ENCODE results near the gene LRMDA. TPM values are rescaled to one million over a fixed set of nuclear protein-coding genes. Genes with fewer than 3 reads are reported as not detected.

The LRMDA gene
- total RNA-seq, 5 donors from 2014 or later (not counting 1 experiment from before 2014, with no cell fraction given) = 0.30 to 1.2 TPM; not detected in 3

DNA sequence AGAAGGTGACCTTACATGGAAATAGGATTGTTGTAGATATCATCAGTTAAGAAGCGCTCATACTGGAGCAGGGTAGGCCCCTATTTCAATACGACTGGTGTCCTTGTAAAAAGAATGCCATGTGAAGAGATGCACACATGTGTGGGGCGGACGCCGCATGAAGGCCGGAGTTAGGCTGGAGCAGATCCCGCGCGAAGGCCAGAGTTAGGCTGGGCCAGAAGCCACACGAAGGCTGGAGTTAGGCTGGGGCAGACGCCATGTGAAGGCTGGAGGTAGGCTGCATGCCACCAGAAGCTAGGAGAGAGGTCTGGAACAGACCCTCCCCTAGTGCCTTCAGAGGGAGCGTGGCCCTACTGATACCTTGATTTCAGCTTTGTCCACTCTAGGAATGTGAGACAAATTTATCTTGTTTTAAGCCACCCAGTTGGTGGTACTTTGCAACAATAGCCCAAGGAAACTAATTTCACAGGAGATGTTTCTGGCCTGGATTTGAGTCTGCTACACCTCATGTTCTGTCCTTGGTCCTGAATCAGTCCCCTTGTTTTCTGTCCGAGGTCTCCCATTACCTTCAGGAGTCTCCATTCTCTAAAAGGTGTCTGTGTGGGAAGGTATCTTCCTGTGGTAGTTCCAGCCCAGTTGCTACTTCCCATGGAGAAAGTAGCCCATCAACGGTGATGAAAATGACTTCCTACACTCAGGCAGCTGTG lies 585.8 kb downstream of the LRMDA start:
- H3K4me1 Mint-ChIP-seq = no peaks in the 10 kb centered on the region
- H3K9me3 Mint-ChIP-seq = no peaks in the 10 kb centered on the region
- no peaks in the 10 kb centered on the region for H3K36me3 Mint-ChIP-seq
- Histone ChIP-seq H3K36me3 (ENCODE audit: control insufficient read depth in 2 of 2, extremely low read depth in 1 of 2, insufficient read depth in 1 of 2, low read length in 1 of 2) (no peaks in the 10 kb centered on the region), H3K27me3 (replicated peaks in 1 of 2; ENCODE audit: control insufficient read depth in 2 of 2, extremely low read depth in 1 of 2, insufficient read depth in 2 of 2, low read length in 1 of 2) (peaks cover 0 to 3% of the 10 kb centered on the region in 2 experiments), H3K4me3 (ENCODE audit: control insufficient read depth in 1 of 2, extremely low read depth in 1 of 2, low read length in 1 of 2) (no peak overlapping the region), H3K9me3 (no peaks in the 10 kb centered on the region), H3K4me1 (ENCODE audit: control insufficient read depth in 1 of 2, extremely low read depth in 1 of 2, insufficient read depth in 2 of 2, low read length in 2 of 2) (no peaks in the 10 kb centered on the region), H3K27ac (ENCODE audit: low read length) (no peak overlapping the region)
- ATAC-seq (replicated peaks in 1 of 4) (no peak), DNase-seq (no peak)
- H3K27me3 Mint-ChIP-seq = no peaks in the 10 kb centered on the region
- no peak overlapping the region for H3K27ac Mint-ChIP-seq
- WGBS (ENCODE audit: insufficient coverage) = 92% methylated on average over 12 of the region's 14 CpGs
- ChIA-PET CTCF (no interaction called here), POLR2A (no interaction called here)
- H3K4me3 Mint-ChIP-seq = no peak overlapping the region

DNA sequence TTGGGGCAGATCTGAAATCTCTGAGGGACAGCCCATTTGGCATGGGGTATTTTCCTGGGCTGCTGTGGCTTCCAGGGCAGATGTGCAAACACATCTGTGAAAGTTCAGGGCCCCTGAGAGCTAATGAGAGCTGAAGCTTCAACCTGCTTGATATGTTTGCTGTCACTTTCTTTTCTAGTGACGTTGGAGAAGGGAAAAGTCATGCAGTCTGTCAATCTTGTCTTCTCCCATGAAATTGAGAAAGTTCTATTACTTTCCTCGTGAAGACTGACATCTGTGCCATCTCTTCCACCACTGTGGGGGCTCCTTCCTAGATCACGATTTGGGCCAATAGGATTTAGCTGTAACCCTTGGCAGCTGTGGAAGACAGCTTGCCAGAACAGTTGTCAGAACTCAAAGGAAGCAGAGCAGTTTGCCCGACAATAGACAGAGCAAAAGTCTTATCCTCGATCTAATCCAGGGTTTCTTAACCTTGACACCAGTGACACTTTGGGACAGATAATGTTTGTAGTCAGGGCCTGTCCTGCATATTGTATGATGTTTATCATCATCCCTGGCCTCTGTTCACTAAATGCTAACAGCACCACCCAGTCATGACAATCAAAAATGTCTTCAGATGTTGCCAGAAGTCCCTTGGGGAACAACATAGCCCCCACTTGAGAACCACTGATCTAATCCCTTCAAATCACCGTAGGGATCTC lies 586.5 kb downstream of the LRMDA start:
- Histone ChIP-seq H3K4me3 (ENCODE audit: control insufficient read depth in 1 of 2, extremely low read depth in 1 of 2, low read length in 1 of 2) (no peak overlapping the region), H3K4me1 (ENCODE audit: control insufficient read depth in 1 of 2, extremely low read depth in 1 of 2, insufficient read depth in 2 of 2, low read length in 2 of 2) (no peaks in the 10 kb centered on the region), H3K27ac (ENCODE audit: low read length) (no peak overlapping the region), H3K9me3 (no peaks in the 10 kb centered on the region), H3K27me3 (replicated peaks in 1 of 2; ENCODE audit: control insufficient read depth in 2 of 2, extremely low read depth in 1 of 2, insufficient read depth in 2 of 2, low read length in 1 of 2) (peaks cover 0 to 3% of the 10 kb centered on the region in 2 experiments), H3K36me3 (ENCODE audit: control insufficient read depth in 2 of 2, extremely low read depth in 1 of 2, insufficient read depth in 1 of 2, low read length in 1 of 2) (no peaks in the 10 kb centered on the region)
- WGBS (ENCODE audit: insufficient coverage) = 75% methylated on average over 2 of the region's 6 CpGs
- ChIA-PET CTCF (no interaction called here), POLR2A (no interaction called here)
- no peak overlapping the region for H3K27ac Mint-ChIP-seq
- H3K4me3 Mint-ChIP-seq = no peak overlapping the region
- DNase-seq (no peak), ATAC-seq (replicated peaks in 1 of 4) (no peak)
- H3K9me3 Mint-ChIP-seq = no peaks in the 10 kb centered on the region
- no peaks in the 10 kb centered on the region for H3K36me3 Mint-ChIP-seq
- no peaks in the 10 kb centered on the region for H3K27me3 Mint-ChIP-seq
- H3K4me1 Mint-ChIP-seq = no peaks in the 10 kb centered on the region

DNA sequence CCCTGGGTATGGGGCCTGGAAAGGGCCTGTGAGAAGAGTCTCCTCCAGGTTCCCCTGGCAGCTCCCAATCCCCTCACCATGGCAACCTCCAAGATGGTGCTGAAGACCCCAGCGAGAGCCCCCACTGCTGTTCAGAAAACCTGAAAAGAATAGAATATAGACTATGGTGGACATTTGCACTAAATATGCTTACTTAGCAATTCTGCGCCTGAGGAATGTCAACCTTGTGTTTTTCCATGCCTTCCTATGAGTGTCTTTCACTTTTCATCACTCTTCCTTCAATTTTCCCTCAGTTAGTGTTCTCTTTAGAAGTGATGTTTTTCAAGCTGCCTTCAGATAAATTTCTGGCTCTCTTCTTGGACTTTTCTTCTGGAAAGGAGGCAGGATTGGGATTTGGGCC lies 589.2 kb downstream of the LRMDA start:
- CTCF ChIA-PET = no interaction called here

DNA sequence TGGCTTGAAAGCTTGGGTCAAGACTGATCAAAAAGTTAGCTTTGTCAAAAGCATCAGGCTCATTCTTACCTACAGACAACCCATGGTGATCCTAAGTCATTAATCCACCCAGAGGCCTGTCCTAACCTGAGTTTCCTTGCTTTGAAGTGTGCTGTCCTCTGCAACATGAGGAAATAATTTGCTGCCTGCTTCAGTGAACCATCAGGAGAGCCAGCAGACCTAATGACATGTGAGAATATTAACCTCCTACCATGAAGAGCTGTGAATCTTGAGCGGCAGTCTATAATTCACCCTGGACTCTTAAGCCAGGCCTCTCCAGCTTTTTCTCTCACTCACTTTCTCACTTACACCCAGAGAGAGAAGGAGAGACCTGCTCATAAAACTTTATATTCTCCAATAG lies 590.0 kb downstream of the LRMDA start:
- Histone ChIP-seq H3K27me3 (replicated peaks in 1 of 2; ENCODE audit: control insufficient read depth in 2 of 2, extremely low read depth in 1 of 2, insufficient read depth in 2 of 2, low read length in 1 of 2) (peaks cover 0 to 3% of the 10 kb centered on the region in 2 experiments), H3K4me3 (ENCODE audit: control insufficient read depth in 1 of 2, extremely low read depth in 1 of 2, low read length in 1 of 2) (no peak overlapping the region), H3K4me1 (ENCODE audit: control insufficient read depth in 1 of 2, extremely low read depth in 1 of 2, insufficient read depth in 2 of 2, low read length in 2 of 2) (no peaks in the 10 kb centered on the region), H3K9me3 (no peaks in the 10 kb centered on the region), H3K36me3 (ENCODE audit: control insufficient read depth in 2 of 2, extremely low read depth in 1 of 2, insufficient read depth in 1 of 2, low read length in 1 of 2) (no peaks in the 10 kb centered on the region), H3K27ac (ENCODE audit: low read length) (no peak overlapping the region)
- DNase-seq (no peak), ATAC-seq (replicated peaks in 1 of 4) (no peak)
- Mint-ChIP-seq H3K36me3 (no peaks in the 10 kb centered on the region), H3K9me3 (no peaks in the 10 kb centered on the region), H3K4me3 (no peak overlapping the region), H3K4me1 (no peaks in the 10 kb centered on the region), H3K27ac (no peak overlapping the region), H3K27me3 (peaks cover 0 to 2% of the 10 kb centered on the region in 2 donors)
- no CpG with 5 or more reads among the region's 1 CpG for WGBS (ENCODE audit: insufficient coverage)
- ChIA-PET CTCF (no interaction called here), POLR2A (no interaction called here)

More for the DNA sequence above, 589.2 kb downstream of the LRMDA start:
- Mint-ChIP-seq H3K9me3 (no peaks in the 10 kb centered on the region), H3K36me3 (no peaks in the 10 kb centered on the region), H3K27ac (no peak overlapping the region), H3K4me3 (no peak overlapping the region), H3K27me3 (peaks cover 0 to 2% of the 10 kb centered on the region in 2 donors), H3K4me1 (no peaks in the 10 kb centered on the region)
- H3K27me3 ChIP-seq (replicated peaks in 1 of 2; ENCODE audit: control insufficient read depth in 2 of 2, extremely low read depth in 1 of 2, insufficient read depth in 2 of 2, low read length in 1 of 2) = peaks cover 0 to 3% of the 10 kb centered on the region in 2 experiments
- no CpG with 5 or more reads among the region's 2 CpGs for WGBS (ENCODE audit: insufficient coverage)
- no peak overlapping the region for H3K27ac ChIP-seq (ENCODE audit: low read length)
- POLR2A ChIA-PET = no interaction called here
- DNase-seq (no peak), ATAC-seq (replicated peaks in 1 of 4) (no peak)
- H3K4me3 ChIP-seq (ENCODE audit: control insufficient read depth in 1 of 2, extremely low read depth in 1 of 2, low read length in 1 of 2) = no peak overlapping the region
- no peaks in the 10 kb centered on the region for H3K36me3 ChIP-seq (ENCODE audit: control insufficient read depth in 2 of 2, extremely low read depth in 1 of 2, insufficient read depth in 1 of 2, low read length in 1 of 2)
- H3K9me3 ChIP-seq = no peaks in the 10 kb centered on the region
- no peaks in the 10 kb centered on the region for H3K4me1 ChIP-seq (ENCODE audit: control insufficient read depth in 1 of 2, extremely low read depth in 1 of 2, insufficient read depth in 2 of 2, low read length in 2 of 2)

DNA sequence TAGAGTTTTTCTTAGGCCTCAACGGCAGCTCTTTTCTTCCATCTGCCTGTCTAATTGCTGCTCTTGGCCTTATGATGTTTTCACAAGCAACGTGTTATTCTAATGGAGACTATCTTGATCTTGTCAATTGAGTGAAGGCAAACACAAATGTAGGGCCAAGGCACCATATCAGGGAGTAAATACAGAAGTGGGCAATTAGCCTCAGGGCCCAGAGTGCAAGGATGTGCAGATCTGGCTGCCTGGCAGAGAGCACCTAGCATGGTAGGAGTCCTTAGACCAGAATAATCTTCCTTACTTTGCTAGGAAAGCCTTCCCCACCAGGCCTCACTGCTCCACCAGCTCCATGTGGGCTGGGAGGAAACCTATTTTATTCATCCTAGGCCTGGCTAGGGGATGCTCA lies 590.9 kb downstream of the LRMDA start:
- ATAC-seq (replicated peaks in 1 of 4) (no peak), DNase-seq (no peak)
- Histone ChIP-seq H3K27ac (ENCODE audit: low read length) (no peak overlapping the region), H3K36me3 (ENCODE audit: control insufficient read depth in 2 of 2, extremely low read depth in 1 of 2, insufficient read depth in 1 of 2, low read length in 1 of 2) (no peaks in the 10 kb centered on the region), H3K9me3 (no peaks in the 10 kb centered on the region), H3K4me3 (ENCODE audit: control insufficient read depth in 1 of 2, extremely low read depth in 1 of 2, low read length in 1 of 2) (no peak overlapping the region), H3K27me3 (replicated peaks in 1 of 2; ENCODE audit: control insufficient read depth in 2 of 2, extremely low read depth in 1 of 2, insufficient read depth in 2 of 2, low read length in 1 of 2) (peaks cover 0 to 3% of the 10 kb centered on the region in 2 experiments), H3K4me1 (ENCODE audit: control insufficient read depth in 1 of 2, extremely low read depth in 1 of 2, insufficient read depth in 2 of 2, low read length in 2 of 2) (no peaks in the 10 kb centered on the region)
- H3K9me3 Mint-ChIP-seq = no peaks in the 10 kb centered on the region
- ChIA-PET POLR2A (no interaction called here), CTCF (no interaction called here)
- H3K36me3 Mint-ChIP-seq = no peaks in the 10 kb centered on the region
- peaks cover 0 to 2% of the 10 kb centered on the region in 2 donors for H3K27me3 Mint-ChIP-seq
- no peak overlapping the region for H3K4me3 Mint-ChIP-seq
- no peak overlapping the region for H3K27ac Mint-ChIP-seq
- no peaks in the 10 kb centered on the region for H3K4me1 Mint-ChIP-seq
- WGBS (ENCODE audit: insufficient coverage) = 38% methylated on average over 1 of the region's 2 CpGs

DNA sequence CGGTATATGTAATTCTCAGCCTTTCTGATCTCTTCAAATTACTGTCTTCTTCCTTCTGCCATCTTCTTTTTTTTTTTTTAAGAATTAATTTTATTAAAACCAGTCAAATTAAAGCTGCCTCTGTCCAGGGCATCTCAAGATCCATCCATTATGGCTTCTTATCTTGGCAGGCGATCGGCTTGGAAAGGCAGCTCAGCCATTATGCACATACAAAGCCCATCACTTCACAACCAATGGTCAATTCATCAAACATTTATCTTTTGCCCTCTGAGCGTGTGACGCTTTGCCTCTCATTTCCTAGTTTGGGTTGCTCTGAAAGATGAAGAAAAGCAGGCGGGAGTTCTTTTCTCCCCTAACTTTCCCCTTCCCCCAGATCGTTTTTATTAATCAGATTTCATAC lies 591.6 kb downstream of the LRMDA start:
- Histone ChIP-seq H3K4me3 (ENCODE audit: control insufficient read depth in 1 of 2, extremely low read depth in 1 of 2, low read length in 1 of 2) (no peak overlapping the region), H3K9me3 (no peaks in the 10 kb centered on the region), H3K27ac (ENCODE audit: low read length) (no peak overlapping the region), H3K27me3 (replicated peaks in 1 of 2; ENCODE audit: control insufficient read depth in 2 of 2, extremely low read depth in 1 of 2, insufficient read depth in 2 of 2, low read length in 1 of 2) (peaks cover 0 to 3% of the 10 kb centered on the region in 2 experiments), H3K36me3 (ENCODE audit: control insufficient read depth in 2 of 2, extremely low read depth in 1 of 2, insufficient read depth in 1 of 2, low read length in 1 of 2) (no peaks in the 10 kb centered on the region), H3K4me1 (ENCODE audit: control insufficient read depth in 1 of 2, extremely low read depth in 1 of 2, insufficient read depth in 2 of 2, low read length in 2 of 2) (no peaks in the 10 kb centered on the region)
- H3K4me1 Mint-ChIP-seq = no peaks in the 10 kb centered on the region
- no peak for ATAC-seq (replicated peaks in 1 of 4)
- H3K36me3 Mint-ChIP-seq = no peaks in the 10 kb centered on the region
- H3K4me3 Mint-ChIP-seq = no peak overlapping the region
- DNase-seq = no peak
- 60% methylated on average over 2 of the region's 7 CpGs for WGBS (ENCODE audit: insufficient coverage)
- ChIA-PET POLR2A (no interaction called here), CTCF (no interaction called here)
- peaks cover 0 to 2% of the 10 kb centered on the region in 2 donors for H3K27me3 Mint-ChIP-seq
- no peak overlapping the region for H3K27ac Mint-ChIP-seq
- H3K9me3 Mint-ChIP-seq = no peaks in the 10 kb centered on the region

All from T-cell (primary cell).